ENCODE data around the gene STXBP3.
"Not testable (repeated sequence)": the region's sequence is repeated elsewhere in the genome, so short reads cannot be mapped to it uniquely, and the experiment has no call there.

STXBP3 gene, protein sequence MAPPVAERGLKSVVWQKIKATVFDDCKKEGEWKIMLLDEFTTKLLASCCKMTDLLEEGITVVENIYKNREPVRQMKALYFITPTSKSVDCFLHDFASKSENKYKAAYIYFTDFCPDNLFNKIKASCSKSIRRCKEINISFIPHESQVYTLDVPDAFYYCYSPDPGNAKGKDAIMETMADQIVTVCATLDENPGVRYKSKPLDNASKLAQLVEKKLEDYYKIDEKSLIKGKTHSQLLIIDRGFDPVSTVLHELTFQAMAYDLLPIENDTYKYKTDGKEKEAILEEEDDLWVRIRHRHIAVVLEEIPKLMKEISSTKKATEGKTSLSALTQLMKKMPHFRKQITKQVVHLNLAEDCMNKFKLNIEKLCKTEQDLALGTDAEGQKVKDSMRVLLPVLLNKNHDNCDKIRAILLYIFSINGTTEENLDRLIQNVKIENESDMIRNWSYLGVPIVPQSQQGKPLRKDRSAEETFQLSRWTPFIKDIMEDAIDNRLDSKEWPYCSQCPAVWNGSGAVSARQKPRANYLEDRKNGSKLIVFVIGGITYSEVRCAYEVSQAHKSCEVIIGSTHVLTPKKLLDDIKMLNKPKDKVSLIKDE

DNA sequence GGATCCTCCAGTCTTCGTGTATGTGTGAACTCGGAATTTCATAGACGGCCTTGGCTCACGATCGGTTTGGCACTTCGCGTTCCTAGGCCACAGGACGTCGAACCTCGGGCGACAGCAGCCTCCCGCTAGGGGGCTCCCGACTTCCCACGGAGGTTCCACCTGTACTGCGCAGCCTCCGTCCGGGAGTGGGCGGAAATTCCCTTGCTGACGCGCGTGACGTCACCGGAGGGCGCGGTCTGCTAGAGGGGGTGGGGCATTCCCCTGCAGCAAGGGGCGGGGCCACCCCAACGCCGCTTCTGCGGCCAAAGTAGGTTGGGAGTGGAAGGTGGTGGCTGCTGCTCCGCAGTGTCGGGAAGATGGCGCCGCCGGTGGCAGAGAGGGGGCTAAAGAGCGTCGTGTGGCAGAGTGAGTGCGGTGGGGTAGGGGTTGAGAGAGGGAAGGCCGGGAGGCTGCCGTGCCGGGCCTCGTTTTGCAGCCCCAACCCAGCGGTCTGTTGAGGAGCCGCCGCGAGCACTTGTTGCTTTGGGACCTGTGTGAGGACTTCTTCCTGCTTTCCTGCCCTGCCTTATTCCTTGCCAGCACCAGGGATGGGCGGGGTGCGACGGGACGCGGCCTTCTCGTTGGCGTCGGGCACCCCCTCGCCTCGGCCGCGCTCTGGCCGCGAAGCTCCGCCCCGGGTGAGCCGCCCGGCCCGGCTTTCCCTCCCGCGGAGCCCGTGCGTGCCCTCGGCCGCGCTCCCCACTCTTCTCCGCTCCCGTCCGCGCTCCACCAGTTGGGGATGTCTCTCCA, at the start of gene STXBP3:
Gene STXBP3 (plus strand): TSS at position 293 of the 789 bp plus-strand sequence. CDS start 64 bp downstream, at position 357.
- Histone ChIP-seq H3K27ac (peak within 1 kb of the TSS; percentile 98 to 100), H3K4me3 (peak within 1 kb of the TSS; percentile 97)
- peak; percentile 98 for DNase-seq (ENCODE audit: low spot score)
- TF ChIP-seq, protein P1, sequence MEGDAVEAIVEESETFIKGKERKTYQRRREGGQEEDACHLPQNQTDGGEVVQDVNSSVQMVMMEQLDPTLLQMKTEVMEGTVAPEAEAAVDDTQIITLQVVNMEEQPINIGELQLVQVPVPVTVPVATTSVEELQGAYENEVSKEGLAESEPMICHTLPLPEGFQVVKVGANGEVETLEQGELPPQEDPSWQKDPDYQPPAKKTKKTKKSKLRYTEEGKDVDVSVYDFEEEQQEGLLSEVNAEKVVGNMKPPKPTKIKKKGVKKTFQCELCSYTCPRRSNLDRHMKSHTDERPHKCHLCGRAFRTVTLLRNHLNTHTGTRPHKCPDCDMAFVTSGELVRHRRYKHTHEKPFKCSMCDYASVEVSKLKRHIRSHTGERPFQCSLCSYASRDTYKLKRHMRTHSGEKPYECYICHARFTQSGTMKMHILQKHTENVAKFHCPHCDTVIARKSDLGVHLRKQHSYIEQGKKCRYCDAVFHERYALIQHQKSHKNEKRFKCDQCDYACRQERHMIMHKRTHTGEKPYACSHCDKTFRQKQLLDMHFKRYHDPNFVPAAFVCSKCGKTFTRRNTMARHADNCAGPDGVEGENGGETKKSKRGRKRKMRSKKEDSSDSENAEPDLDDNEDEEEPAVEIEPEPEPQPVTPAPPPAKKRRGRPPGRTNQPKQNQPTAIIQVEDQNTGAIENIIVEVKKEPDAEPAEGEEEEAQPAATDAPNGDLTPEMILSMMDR (IDR thresholded peaks at IDR 0.05): peak; percentile 96

DNA sequence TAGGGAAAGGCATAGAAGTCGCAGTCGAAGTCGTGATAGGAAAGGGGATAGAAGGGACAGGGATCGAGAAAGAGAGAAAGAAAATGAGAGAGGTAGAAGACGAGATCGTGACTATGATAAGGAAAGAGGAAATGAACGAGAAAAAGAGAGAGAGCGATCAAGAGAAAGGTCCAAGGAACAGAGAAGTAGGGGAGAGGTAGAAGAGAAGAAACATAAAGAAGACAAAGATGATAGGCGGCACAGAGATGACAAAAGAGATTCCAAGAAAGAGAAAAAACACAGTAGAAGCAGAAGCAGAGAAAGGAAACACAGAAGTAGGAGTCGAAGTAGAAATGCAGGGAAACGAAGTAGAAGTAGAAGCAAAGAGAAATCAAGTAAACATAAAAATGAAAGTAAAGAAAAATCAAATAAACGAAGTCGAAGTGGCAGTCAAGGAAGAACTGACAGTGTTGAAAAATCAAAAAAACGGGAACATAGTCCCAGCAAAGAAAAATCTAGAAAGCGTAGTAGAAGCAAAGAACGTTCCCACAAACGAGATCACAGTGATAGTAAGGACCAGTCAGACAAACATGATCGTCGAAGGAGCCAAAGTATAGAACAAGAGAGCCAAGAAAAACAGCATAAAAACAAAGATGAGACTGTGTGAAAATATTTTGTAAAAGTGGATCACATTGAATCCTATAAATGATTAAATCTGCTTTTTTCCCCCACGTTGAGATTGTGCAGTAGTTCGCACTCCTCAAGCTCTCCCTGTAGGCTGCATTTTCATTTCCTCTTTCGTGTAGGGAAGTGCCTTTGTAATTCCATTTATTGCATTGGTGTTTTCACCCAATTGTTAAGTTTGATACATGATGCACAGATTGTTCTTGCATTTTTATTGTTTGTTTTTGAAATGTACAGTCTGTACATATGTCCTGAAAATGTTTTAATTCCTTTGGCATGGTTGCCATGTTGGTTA, 46.8 kb upstream of the STXBP3 start:
- no peak overlapping the region for H3K4me3 ChIP-seq

DNA sequence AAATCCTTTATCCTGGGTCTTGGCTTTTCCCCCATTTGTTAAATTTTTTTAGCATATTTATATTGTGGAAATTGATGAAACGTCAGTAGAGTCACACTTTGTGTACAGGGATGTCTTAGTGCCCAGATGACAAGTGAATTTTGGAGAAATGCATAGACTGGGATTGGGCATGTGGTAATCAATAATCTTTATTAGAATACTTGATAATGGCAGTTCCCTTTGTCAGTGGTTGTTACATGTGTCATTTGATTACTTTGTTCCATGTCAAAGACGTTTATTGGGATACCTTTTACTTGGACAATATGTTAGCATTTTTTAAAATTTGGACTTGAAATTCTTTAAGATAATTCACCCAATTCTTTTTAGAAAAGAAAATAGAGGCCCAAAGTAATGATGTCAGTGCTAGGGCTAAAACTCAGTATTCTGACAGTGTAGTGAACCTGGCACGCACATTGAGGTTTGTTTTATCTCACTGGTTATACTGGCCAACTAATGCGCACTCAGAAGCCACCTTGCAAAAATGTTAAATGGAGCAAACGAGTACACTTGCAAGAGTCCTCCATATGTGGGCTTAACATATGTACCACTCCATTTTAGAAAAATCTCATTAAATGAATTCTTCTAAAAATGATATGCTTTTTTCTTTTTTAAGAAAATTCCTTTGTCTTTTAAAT, 45.2 kb upstream of the STXBP3 start:
- TF ChIP-seq, protein P1 (IDR thresholded peaks at IDR 0.05): no peak
- Histone ChIP-seq H3K4me3 (no peak overlapping the region), H3K27ac (no peak overlapping the region)
- no peak for DNase-seq (ENCODE audit: low spot score)

More for the DNA sequence above, 46.8 kb upstream of the STXBP3 start:
- DNase-seq (ENCODE audit: low spot score): no peak
- TF ChIP-seq, protein P1 (IDR thresholded peaks at IDR 0.05): no peak
- peak overlapping the region in 1 of 2 donors; percentile 42 for H3K27ac ChIP-seq

DNA sequence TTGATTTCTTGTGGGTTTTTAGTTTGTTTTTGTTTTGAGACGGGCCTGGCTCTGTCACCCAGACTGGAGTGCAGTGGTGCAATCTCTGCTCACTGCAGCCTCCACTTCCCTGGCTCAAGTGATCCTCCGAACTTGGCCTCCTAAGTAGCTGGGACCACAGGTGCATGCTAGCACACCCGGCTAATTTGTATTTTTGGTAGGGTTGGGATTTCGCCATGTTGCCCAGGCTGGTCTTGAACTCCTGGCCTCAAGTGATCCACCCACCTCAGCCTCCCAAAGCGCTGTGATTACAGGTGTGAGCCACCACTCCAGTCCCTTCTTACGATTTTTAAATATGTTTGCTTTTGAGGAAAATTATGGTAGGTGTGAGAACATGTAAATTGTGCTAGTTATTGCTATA, 44.4 kb upstream of the STXBP3 start:
- H3K27ac ChIP-seq; H3K4me3 ChIP-seq; DNase-seq (ENCODE audit: low spot score): not testable (repeated sequence)

DNA sequence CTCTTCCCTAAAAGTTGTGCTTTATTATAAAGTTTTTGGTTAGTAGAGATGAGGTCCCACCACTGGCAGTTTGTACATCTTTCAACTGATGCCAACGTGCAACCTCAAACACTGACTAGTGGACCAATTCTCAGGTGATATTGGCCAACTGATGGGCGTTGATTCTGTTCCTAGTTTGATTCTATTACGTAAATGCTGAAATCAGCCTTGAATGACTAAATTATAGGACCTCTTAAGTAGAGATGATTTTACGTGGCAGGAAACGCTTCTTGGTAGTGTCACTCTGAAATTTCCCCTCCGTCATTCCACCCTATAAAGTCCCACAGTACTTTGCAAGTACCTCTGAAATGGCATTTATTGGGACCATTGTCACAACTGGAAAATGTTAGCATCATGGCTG, 42.5 kb upstream of the STXBP3 start:
- peak overlapping the region in 1 of 2 donors; percentile 62 for H3K27ac ChIP-seq
- H3K4me3 ChIP-seq: no peak overlapping the region
- TF ChIP-seq, protein P1 (IDR thresholded peaks at IDR 0.05): no peak
- DNase-seq (ENCODE audit: low spot score): no peak

DNA sequence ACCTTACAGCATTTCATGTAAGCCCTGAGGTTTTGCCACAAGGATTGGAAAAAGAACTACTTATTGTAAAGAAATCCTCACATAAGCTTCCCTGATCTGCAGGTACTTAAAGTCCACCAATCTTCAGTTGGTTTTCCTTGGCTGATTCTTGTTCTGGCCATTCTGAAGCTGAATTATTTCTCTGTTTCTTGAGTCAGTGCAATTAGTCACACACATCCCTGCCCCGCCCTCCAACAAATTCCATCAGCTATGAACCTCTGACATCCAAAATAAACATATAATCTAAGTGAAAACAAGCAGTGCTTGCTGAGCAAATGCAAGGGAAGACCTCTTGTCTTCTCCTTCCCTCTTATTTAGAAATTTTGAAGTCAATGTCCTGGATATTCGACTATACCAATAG, 42.0 kb upstream of the STXBP3 start:
- DNase-seq (ENCODE audit: low spot score): no peak
- TF ChIP-seq, protein P1 (IDR thresholded peaks at IDR 0.05): no peak
- Histone ChIP-seq H3K27ac (peak overlapping the region in 1 of 2 donors; percentile 62), H3K4me3 (peak overlapping the region; percentile 12)

Data from coronary artery (tissue), 2 donors.